Ovary (tissue), 3 donors: ENCODE results near the gene GRB7.

Source experiments
- EP300 ChIP-seq: sonication (generic); formaldehyde crosslinking; IDR thresholded peaks from one replicate; pipeline ENCODE4 v1.6.1; 2017; ENCODE audit warnings: antibody characterized with exemption
- POLR2A ChIP-seq: fragments of 450-650 bp; IDR thresholded peaks from one replicate; pipeline ENCODE4 v1.6.1; 2017; ENCODE audit warnings: antibody characterized with exemption, mild to moderate bottlenecking, moderate library complexity
- TF ChIP-seq, protein P1 (sequence below), 3 donors: fragments of 450-650 bp in 2 of 3; fragments of 200-600 bp in 1 of 3; IDR thresholded peaks; one replicate each; pipeline versions ENCODE4 v1.5.1 to v1.8.0; 2016 to 2022; ENCODE audit warnings: antibody characterized with exemption in 3 of 3, mild to moderate bottlenecking in 1 of 3
- donor health status: DM: no; HTN: no; CAD: no.

DNA sequence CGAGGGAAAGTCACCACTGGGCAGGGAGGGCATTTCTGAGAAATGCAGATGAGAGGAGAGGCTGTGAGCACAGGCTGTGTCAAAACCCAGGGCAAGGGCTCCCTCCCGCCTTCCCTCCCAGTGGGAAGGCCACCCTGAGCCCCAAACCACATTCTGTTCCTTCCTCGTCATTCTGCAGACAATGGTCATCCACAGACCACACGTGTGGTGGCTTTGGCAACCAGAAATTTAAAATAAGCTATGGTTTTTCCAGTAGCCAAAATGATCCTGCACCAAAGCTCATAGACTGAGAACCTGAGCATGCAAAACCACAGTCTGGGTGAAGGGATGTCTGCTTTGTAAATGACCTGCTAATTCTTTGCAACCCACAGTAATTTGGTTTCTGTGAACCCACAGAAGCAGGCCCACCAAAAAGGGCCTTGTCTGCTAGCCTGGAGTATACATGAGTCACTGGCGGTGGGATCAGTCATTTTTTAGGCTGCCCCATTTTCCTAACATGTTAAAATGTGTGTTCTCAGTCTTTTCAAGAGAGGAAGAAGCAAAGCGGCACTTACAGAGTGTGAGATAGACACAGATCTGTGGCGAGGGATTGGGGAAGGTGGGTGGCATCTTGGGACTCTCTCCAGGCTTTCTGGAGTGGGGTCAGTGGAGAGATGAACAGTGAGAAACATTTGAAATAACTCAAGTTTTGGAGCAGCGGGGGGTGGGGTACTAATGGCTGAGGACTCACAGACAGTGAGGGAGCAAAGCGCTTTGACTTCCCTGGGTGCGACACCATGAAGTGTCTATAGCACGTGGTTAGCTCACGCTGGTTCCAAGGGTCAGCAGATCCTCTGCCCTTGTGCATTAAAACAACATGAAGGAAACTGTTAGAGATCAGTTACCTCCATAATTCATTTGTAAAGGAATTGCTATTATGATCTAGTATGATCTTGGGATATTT is 20.5 kb downstream of the GRB7 start:
- TF ChIP-seq, protein P1, sequence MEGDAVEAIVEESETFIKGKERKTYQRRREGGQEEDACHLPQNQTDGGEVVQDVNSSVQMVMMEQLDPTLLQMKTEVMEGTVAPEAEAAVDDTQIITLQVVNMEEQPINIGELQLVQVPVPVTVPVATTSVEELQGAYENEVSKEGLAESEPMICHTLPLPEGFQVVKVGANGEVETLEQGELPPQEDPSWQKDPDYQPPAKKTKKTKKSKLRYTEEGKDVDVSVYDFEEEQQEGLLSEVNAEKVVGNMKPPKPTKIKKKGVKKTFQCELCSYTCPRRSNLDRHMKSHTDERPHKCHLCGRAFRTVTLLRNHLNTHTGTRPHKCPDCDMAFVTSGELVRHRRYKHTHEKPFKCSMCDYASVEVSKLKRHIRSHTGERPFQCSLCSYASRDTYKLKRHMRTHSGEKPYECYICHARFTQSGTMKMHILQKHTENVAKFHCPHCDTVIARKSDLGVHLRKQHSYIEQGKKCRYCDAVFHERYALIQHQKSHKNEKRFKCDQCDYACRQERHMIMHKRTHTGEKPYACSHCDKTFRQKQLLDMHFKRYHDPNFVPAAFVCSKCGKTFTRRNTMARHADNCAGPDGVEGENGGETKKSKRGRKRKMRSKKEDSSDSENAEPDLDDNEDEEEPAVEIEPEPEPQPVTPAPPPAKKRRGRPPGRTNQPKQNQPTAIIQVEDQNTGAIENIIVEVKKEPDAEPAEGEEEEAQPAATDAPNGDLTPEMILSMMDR (IDR thresholded peaks at IDR 0.05) = no peak
- TF ChIP-seq EP300 (no peak), POLR2A (no peak)
